ENCODE results near the gene TPI1.

- TF ChIP-seq CTCF (IDR thresholded peaks at IDR 0.05) (no peak), POLR2A (IDR thresholded peaks at IDR 0.05) (no peak)
Measured at GRCh38 chr12:6836851-6837250, 30.5 kb upstream of the TPI1 start.

Data from vagina (tissue), 2 donors.